Measurements from ENCODE around the gene LATS2.

Gene LATS2

DNA sequence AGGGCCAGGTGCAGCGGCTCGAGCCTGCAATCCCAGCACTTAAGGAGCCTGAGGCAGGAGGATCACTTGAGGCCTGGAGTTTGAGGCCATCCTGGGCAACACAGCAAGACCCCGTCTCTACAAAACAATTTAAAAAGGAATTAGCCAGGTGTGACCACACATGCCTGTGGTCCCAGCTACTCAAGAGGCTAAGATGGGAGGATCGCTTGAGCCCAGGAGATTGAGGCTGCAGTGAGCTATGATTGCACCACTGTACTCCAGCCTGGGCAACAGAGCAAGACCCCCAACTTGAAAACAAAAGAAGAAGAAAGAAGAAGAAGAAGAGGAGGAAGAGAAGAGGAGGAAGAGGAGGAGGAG, 47.7 kb downstream of the LATS2 start:
- DNase-seq, result no peak

DNA sequence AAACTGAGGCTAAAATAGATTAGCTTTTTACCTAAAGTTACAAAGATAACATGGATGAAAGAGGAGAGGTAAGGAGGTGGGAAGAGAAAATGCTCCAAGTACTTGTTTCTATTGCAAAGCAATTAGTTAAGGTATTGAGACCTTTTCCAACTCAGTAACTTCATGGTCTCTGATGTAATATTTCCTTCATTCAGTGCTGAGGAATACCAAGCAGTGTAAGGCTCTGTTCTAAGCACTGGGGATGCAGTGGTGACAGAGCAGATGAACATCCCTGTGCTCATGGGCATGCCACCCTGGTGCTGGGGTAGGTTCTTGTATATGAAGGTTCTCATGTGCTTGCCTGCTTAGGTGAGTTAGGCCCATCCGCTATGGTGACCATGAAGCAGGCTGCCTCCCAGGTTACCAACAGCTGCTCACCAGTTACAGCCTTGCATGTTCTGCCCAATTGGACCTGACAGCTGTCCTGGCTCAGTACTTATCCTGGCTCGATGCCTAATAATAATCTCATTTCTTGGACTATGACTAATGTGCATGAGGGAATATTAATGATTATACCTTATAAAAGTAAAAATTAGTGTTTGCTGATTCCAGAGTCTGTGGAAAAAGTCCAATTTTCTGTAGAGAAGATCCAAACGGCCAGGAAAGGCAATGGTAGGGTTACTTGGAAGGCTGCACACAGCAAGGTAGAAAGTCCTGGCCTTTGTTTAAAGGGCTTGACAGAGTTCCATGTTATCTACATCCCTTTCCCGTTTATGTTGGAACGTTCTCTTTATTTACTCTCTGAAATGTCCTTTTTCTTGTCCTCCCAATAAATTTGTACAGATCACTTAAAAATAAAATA, 48.3 kb downstream of the LATS2 start:
- DNase-seq, result no peak

DNA sequence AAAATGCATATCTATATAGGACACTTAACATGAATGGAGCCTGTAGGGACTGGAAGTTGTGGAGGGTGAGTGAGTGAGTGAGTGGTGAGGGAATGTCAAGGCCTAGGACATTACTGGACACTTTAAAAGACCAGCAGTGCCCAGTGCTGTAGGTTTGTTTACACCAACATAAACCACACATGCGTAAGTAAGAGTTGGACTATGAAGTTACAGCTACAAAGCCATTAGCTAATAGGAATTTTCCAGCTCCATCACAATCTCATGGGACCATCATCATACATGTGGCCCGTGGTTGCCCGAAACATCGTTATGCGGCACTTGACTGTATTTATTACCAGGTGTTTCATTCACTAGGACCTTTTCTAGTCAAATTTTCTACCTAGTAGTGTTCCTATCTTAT, 49.2 kb downstream of the LATS2 start:
- DNase-seq, result no peak

- no peak for DNase-seq
Observed at GRCh38 chr13:21011378-21011777, 50.0 kb downstream of the LATS2 start.

DNA sequence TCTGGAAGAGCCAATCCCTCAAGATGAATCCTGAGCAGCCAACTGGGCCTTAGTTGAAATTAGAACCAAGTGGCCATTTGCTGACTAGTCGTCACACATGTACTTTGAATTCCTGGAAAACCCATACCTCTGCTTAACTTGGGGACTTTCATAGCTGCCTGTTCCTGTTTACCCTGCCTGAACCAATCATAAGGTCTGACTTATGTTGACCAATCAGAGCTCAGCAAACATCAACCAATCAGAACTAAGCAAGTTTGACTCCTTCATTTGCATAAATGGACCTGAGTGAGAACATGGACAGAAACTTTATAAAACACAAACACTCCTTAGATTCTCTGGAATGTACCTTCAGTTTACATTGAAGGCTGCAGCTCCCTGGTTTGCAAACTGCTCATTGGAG, 50.8 kb downstream of the LATS2 start:
- no peak for DNase-seq

DNA sequence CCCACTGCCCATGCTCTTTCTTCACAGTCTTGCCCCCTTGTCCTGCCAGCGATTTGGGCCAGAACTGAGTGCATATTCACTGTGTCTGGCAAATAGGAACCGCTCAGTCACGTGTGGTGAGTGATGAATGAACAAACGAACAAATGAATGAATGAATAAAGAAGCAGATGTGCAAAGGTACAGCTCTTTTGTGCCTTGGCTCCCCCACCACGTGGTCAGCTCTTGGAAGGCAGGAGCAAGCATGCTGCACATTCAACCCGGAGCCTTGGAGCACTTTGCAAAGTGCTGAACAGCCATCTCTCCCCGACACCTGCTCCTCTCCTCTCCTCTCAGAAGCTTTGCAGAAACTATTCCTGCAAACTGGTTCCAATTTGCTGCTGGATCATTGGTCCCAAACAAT, 52.4 kb downstream of the LATS2 start:
- no peak for DNase-seq

DNA sequence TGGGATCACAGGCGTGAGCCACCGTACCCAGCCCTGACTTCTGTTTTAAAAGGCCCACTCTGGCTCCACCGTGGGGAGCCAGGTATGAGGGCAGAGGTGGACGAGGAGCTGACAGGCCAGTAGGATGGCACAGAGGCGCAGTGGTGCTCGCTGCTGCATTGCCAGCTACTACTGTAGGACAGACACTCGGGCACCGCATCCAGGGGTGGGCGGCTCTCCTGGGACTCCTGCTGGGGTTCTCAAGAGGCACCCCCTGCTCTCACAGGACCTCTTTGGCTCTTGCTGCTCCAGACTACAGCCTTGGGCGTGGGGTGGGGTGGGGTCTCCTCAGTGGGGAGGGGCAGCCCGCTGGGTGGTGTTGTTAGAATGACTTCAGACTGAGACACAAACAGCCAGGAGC, 53.4 kb downstream of the LATS2 start:
- no peak for DNase-seq

- DNase-seq, result no peak
Observed at GRCh38 chr13:21006141-21007005, 55.0 kb downstream of the LATS2 start.

- no peak for DNase-seq
Observed at GRCh38 chr13:21005193-21005592, 56.2 kb downstream of the LATS2 start.

DNA sequence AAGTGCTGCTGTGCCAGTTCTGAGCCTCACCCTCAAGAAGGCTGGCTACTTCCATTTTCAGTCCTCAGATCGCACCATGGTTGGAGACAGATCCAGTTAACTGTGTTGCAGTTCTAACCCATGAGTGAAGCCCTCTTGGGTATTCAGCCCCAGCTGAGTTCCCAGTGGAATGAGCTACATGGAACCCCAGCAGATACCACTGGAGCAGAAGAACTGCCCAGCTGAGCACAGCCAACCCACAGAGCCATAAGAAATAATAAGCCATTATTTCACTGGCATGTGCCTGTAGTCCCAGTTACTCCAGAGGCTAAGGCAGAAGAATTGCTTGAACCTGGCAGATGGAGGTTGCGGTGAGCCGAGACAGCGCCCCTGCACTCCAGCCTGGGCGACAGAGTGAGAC, 59.9 kb downstream of the LATS2 start:
- DNase-seq, result no peak

- DNase-seq, result no peak
Observed at GRCh38 chr13:21000647-21001046, 60.7 kb downstream of the LATS2 start.

- no peak for DNase-seq
Observed at GRCh38 chr13:20998649-20999415, 62.6 kb downstream of the LATS2 start.

- no peak for DNase-seq
Observed at GRCh38 chr13:20997301-20998161, 63.9 kb downstream of the LATS2 start.

DNA sequence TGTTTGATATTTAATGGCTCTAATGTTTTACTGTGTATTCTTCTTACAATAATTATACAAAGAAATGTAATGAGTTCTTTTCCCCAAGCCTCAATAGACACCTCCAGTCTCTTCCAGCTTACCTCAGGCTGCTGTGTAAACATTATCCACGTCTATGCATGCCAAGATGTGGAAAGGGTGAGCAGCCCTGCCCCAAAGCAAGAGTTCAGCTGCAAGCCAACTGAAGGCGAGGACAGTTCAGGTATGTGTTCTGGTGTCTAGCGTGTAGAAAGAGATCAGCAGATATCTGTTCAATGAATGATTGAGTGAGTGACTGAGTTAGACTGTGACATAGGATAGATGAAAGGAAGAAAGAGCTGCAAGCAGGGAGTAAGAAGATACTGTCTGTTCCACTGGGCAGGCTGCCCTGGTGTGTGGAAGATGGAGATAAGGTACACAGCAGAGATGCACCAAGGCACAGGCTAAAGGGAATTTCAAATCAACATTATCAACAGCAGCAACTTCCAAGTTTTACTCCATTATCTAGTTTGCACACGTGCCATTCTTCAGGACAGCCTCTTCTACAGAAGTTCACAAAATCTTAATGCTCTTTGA, 66.0 kb downstream of the LATS2 start:
- DNase-seq, result no peak

DNA sequence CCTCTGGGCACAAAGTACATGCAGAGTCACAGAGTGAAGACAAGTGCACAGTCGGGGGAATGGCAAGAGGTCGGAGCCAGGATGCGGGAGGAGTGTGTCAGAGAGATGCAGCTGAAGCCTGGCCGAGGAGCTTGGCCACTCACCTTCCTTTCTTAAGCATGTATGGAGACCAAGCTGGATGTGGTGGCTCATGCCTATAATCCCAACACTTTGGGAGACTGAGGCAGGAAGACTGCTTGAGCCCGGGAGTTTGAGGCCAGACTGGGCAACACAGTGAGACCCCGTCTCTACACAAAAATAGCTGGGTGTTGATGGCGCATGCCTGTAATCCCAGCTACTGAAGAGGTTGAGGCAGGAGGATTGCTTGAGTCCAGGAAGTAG, 67.0 kb downstream of the LATS2 start:
- no peak for DNase-seq

DNA sequence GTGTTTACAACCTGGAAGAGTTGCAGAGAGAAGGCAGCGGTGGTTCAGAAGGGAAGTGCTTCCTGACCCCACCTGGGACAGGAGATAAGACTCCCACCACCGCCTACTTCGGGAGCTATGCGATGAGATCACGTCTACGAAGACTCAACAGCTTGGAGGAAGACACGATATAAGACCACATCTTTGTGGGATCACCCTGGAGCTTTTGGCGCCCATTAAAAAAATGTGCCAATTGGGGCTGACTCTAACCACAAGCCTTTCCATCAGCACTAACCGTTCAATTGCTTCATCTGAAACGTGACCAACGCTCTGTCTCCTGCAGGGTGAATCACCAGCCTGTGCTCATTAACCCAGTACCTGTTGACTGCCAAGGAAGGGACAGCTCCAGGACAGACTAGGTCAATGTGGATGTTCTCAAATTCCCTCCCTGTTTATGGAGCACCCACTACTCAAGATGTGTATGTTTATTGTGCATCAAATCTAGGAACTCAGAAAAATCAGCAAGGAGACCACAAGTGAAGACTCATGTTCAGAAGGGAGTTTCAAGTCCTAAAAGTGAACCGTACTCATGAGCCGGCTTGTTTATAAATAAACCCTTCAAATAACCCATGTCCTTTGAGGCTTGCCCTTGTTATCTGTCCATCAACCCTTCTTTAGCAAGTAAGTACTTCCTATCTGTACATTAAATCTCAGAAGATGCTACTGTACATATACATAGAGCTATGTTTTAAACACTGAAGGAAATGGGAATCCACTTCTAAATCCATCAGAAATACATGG, 67.5 kb downstream of the LATS2 start:
- DNase-seq, result peak; percentile 95

DNA sequence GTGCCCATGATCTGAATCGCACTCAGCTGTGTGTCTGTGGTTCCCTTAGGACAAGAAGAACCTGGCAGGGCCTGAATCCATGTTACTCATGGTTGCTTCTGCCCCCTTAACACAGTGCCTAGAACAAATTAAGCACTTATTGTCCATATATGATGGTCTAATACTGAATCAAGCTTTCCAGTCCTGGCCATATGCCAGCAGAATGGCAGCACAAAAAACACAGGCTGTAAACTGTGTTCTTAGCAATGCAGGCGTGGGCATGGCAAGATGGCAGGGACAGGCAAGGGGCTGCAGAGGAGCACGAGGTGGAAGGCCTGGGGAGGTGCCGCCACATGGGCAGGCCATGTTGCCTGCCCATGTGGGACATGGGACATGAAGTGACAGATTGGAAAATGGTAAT, 68.2 kb downstream of the LATS2 start:
- no peak for DNase-seq

DNA sequence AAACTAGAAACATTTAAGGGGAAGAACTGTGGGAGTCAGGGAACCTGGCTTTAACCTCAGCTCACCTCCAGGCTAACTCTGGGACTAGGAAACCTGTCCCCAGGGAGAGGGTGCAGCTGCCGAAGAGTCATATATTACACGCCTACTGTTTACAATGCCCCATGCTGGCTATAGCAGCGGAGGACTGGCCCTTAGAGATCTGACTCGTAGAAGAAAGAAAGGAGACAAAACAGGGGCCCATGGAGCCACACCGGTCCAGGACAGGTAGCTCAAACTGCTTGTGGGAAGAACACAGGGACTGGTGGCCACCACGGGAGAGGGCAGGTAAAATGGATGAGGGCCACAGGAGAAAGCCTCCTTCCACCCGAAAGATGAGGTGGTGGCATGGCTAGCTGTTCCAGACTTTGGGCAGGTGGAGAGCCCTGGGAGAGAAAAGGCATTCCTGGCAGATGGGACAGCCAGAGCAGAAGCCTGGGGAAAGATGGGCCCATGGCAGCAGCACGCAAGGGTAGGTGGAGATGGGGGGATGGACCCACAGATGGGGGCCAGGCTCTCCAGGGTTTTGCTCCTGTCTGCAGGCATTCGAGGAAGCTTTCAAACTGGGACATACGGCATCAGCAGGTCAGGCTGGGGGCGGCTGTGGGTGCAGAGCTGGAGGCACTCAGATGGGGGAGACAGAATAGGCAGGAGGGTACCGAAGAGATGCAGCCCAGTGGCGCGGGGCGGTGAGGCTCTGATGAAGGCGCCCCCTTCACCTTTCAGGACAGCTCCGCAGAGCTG, 69.5 kb downstream of the LATS2 start:
- no peak for DNase-seq

GRCh38 chr13:20990910-20991525, 70.4 kb downstream of the LATS2 start:
- no peak for DNase-seq

Measured in MV-4-11 (cell line).